GM18517 (cell line): ENCODE data around the gene SUPT7L.

Experiments used
- ATAC-seq: cut with Tn5 transposase; IDR thresholded peaks from one replicate; pipeline ENCODE4 v1.9.1; 2021; ENCODE audit warnings: mild to moderate bottlenecking, moderate library complexity; ENCODE audit not compliant: unreplicated experiment

SUPT7L gene

GRCh38 chr2:27663285-27664153, at the start of gene SUPT7L, which contains the start of gene SLC4A1AP:
Gene SUPT7L (minus strand): TSS chr2:27663614. CDS start chr2:27662192, 1,422 bp downstream.
Gene SLC4A1AP (plus strand): TSS chr2:27663889. CDS start chr2:27663915, 26 bp downstream.
- ATAC-seq, result peak; percentile 69

- ATAC-seq, result no peak
Observed at GRCh38 chr2:27713201-27713600, 49.8 kb upstream of the SUPT7L start.

GRCh38 chr2:27712522-27712921, 49.1 kb upstream of the SUPT7L start:
- no peak for ATAC-seq

- ATAC-seq, result no peak
Observed at GRCh38 chr2:27711804-27712203, 48.4 kb upstream of the SUPT7L start.

- ATAC-seq, result no peak
Observed at GRCh38 chr2:27710640-27711430, 47.4 kb upstream of the SUPT7L start.

GRCh38 chr2:27709960-27710575, 46.7 kb upstream of the SUPT7L start:
- ATAC-seq, result no peak

- no peak for ATAC-seq
Observed at GRCh38 chr2:27709326-27709725, 45.9 kb upstream of the SUPT7L start.

- ATAC-seq, result no peak
Observed at GRCh38 chr2:27708666-27709065, 45.3 kb upstream of the SUPT7L start.

GRCh38 chr2:27708257-27708654, 44.8 kb upstream of the SUPT7L start:
- ATAC-seq, result no peak

GRCh38 chr2:27707462-27708256, 44.2 kb upstream of the SUPT7L start:
- no peak for ATAC-seq

GRCh38 chr2:27705851-27706622, 42.6 kb upstream of the SUPT7L start:
- ATAC-seq, result no peak

GRCh38 chr2:27704342-27704876, 41.0 kb upstream of the SUPT7L start:
- ATAC-seq, result no peak

GRCh38 chr2:27703638-27704341, 40.4 kb upstream of the SUPT7L start:
- no peak for ATAC-seq

GRCh38 chr2:27702302-27702701, 38.9 kb upstream of the SUPT7L start:
- no peak for ATAC-seq

- ATAC-seq, result no peak
Observed at GRCh38 chr2:27701676-27702075, 38.3 kb upstream of the SUPT7L start.

GRCh38 chr2:27697660-27698059, 34.2 kb upstream of the SUPT7L start:
- no peak for ATAC-seq

- ATAC-seq, result no peak
Observed at GRCh38 chr2:27690052-27690451, 26.6 kb upstream of the SUPT7L start.

GRCh38 chr2:27689424-27689823, 26.0 kb upstream of the SUPT7L start:
- ATAC-seq, result no peak

GRCh38 chr2:27687232-27687631, 23.8 kb upstream of the SUPT7L start:
- no peak for ATAC-seq
